ENCODE measurements around the gene KDM3A. TPM values are rescaled to one million over a fixed set of nuclear protein-coding genes. Genes with fewer than 3 reads are reported as not detected.

The KDM3A gene
- total and polyA plus RNA-seq, 2 experiments from 2014 or later: 8.9 to 21.8 TPM

DNA sequence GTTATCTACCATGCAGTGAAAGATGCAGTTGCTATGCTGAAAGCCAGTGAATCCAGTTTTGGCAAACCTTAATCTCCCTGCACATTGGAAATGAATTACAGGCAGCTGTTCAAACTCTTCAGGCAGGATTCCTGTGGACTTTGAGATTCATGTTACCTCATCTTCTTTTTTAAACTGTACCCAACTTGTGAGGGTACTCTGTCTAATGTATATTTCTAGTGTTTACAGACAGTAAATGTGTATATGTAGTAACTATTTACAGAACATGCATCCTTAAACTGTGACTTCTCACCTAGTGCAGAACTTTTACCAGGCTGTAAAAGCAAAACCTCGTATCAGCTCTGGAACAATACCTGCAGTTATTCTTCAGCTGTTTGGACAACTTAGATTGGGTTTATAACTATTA lies 50.9 kb downstream of the KDM3A start:
- no peak overlapping the region for H2AFZ ChIP-seq
- TF ChIP-seq, protein P1, sequence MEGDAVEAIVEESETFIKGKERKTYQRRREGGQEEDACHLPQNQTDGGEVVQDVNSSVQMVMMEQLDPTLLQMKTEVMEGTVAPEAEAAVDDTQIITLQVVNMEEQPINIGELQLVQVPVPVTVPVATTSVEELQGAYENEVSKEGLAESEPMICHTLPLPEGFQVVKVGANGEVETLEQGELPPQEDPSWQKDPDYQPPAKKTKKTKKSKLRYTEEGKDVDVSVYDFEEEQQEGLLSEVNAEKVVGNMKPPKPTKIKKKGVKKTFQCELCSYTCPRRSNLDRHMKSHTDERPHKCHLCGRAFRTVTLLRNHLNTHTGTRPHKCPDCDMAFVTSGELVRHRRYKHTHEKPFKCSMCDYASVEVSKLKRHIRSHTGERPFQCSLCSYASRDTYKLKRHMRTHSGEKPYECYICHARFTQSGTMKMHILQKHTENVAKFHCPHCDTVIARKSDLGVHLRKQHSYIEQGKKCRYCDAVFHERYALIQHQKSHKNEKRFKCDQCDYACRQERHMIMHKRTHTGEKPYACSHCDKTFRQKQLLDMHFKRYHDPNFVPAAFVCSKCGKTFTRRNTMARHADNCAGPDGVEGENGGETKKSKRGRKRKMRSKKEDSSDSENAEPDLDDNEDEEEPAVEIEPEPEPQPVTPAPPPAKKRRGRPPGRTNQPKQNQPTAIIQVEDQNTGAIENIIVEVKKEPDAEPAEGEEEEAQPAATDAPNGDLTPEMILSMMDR (conservative IDR thresholded peaks at IDR 0.05; ENCODE audit: low read depth in 2 of 2): no peak
- TF ChIP-seq ZNF114 (CRISPR knock-in tag; IDR thresholded peaks at IDR 0.05): no peak
- TF ChIP-seq JUNB (IDR thresholded peaks at IDR 0.05; ENCODE audit: unreplicated experiment): no peak
- TF ChIP-seq CREB1 (CRISPR knock-in tag; IDR thresholded peaks at IDR 0.05; ENCODE audit: low read depth): no peak
- no peak for TF ChIP-seq NANOG (IDR thresholded peaks at IDR 0.05; ENCODE audit: borderline replicate concordance)
- TF ChIP-seq EZH2phosphoT487 (IDR thresholded peaks at IDR 0.05; ENCODE audit: unreplicated experiment): no peak
- no peak for TF ChIP-seq ZNF462 (CRISPR knock-in tag; IDR thresholded peaks at IDR 0.05)
- TF ChIP-seq, protein P2, sequence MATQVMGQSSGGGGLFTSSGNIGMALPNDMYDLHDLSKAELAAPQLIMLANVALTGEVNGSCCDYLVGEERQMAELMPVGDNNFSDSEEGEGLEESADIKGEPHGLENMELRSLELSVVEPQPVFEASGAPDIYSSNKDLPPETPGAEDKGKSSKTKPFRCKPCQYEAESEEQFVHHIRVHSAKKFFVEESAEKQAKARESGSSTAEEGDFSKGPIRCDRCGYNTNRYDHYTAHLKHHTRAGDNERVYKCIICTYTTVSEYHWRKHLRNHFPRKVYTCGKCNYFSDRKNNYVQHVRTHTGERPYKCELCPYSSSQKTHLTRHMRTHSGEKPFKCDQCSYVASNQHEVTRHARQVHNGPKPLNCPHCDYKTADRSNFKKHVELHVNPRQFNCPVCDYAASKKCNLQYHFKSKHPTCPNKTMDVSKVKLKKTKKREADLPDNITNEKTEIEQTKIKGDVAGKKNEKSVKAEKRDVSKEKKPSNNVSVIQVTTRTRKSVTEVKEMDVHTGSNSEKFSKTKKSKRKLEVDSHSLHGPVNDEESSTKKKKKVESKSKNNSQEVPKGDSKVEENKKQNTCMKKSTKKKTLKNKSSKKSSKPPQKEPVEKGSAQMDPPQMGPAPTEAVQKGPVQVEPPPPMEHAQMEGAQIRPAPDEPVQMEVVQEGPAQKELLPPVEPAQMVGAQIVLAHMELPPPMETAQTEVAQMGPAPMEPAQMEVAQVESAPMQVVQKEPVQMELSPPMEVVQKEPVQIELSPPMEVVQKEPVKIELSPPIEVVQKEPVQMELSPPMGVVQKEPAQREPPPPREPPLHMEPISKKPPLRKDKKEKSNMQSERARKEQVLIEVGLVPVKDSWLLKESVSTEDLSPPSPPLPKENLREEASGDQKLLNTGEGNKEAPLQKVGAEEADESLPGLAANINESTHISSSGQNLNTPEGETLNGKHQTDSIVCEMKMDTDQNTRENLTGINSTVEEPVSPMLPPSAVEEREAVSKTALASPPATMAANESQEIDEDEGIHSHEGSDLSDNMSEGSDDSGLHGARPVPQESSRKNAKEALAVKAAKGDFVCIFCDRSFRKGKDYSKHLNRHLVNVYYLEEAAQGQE (IDR thresholded peaks at IDR 0.05; ENCODE audit: unreplicated experiment): no peak
- TF ChIP-seq POLR2AphosphoS5 (IDR thresholded peaks at IDR 0.05; ENCODE audit: low read depth): no peak
- TF ChIP-seq, protein P3, sequence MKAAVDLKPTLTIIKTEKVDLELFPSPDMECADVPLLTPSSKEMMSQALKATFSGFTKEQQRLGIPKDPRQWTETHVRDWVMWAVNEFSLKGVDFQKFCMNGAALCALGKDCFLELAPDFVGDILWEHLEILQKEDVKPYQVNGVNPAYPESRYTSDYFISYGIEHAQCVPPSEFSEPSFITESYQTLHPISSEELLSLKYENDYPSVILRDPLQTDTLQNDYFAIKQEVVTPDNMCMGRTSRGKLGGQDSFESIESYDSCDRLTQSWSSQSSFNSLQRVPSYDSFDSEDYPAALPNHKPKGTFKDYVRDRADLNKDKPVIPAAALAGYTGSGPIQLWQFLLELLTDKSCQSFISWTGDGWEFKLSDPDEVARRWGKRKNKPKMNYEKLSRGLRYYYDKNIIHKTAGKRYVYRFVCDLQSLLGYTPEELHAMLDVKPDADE (IDR thresholded peaks at IDR 0.05): no peak
- no peak for TF ChIP-seq STAT1 (IDR thresholded peaks at IDR 0.05; ENCODE audit: unreplicated experiment)
- no peak for TF ChIP-seq EZH2 (IDR thresholded peaks at IDR 0.05; ENCODE audit: low read depth, unreplicated experiment)
- no peak for TF ChIP-seq ZNF331 (CRISPR knock-in tag; IDR thresholded peaks at IDR 0.05; ENCODE audit: low read depth)
- H3K27me3 ChIP-seq (ENCODE audit: insufficient read depth): no peaks in the 10 kb centered on the region
- Mint-ChIP-seq H3K9me3 (peaks cover 15% of the 10 kb centered on the region), H3K36me3 (ENCODE audit: low read depth) (peaks cover 67% of the 10 kb centered on the region), H3K4me3 (no peak overlapping the region), H3K27ac (no peak overlapping the region), H3K27me3 (ENCODE audit: insufficient read depth, low read depth, poor library complexity) (no peaks in the 10 kb centered on the region), H3K4me1 (no peaks in the 10 kb centered on the region)
- no peak overlapping the region for H3K27ac ChIP-seq (ENCODE audit: low read depth)
- H3K79me2 ChIP-seq (replicated peaks; ENCODE audit: insufficient read depth): no peaks in the 10 kb centered on the region
- DNase-seq (ENCODE audit: low spot score) (no peak), ATAC-seq (no peak)
- no peaks in the 10 kb centered on the region for H3K4me1 ChIP-seq (ENCODE audit: insufficient read depth)
- peaks cover 17% of the 10 kb centered on the region; the same call in 1 of the 2 replicates for H3K36me3 ChIP-seq (ENCODE audit: insufficient read depth)
- no peaks in the 10 kb centered on the region for H3F3A ChIP-seq (replicated peaks; ENCODE audit: low read depth)
- H4K20me1 ChIP-seq (replicated peaks; ENCODE audit: insufficient read depth): no peaks in the 10 kb centered on the region
- H3K4me3 ChIP-seq: no peak overlapping the region
- H3K4me2 ChIP-seq: no peak overlapping the region
- no peaks in the 10 kb centered on the region for H3K9me2 ChIP-seq (ENCODE audit: insufficient read depth)
